ENCODE measurements around the gene IMMP2L.
"Not testable (repeated sequence)": the region's sequence is repeated elsewhere in the genome, so short reads cannot be mapped to it uniquely, and the experiment has no call there.

The IMMP2L gene

GRCh38 chr7:110938165-110938564, 624.1 kb downstream of the IMMP2L start:
- TF ChIP-seq CTCF (conservative IDR thresholded peaks at IDR 0.05), result no peak
- TF ChIP-seq ZFX (IDR thresholded peaks at IDR 0.05), result no peak
- H3K27ac ChIP-seq, result no peak overlapping the region

DNA sequence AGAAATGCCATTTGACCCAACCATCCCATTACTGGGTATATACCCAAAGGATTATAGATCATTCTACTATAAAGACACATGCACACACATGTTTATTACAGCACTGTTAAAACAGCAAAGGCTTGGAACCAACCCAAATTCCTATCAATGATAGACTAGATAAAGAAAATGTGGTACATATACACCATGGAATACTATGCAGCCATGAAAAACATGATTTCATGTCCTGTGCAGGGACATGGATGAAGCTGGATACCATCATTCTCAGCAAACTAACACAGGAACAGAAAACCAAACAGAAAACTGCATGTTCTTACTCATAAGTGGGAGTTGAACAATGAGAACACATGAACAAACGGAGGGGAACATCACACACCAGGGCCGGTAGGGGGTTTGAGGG, 625.6 kb downstream of the IMMP2L start:
- not testable (repeated sequence) for H3K27ac ChIP-seq

GRCh38 chr7:110929480-110930249, 632.6 kb downstream of the IMMP2L start:
- TF ChIP-seq ZFX (IDR thresholded peaks at IDR 0.05) (no peak), CTCF (conservative IDR thresholded peaks at IDR 0.05) (no peak)
- no peak overlapping the region for H3K27ac ChIP-seq

- H3K27ac ChIP-seq, result no peak overlapping the region
- TF ChIP-seq ZFX (IDR thresholded peaks at IDR 0.05) (no peak), CTCF (conservative IDR thresholded peaks at IDR 0.05) (no peak)
Observed at GRCh38 chr7:110922906-110923305, 639.4 kb downstream of the IMMP2L start.

DNA sequence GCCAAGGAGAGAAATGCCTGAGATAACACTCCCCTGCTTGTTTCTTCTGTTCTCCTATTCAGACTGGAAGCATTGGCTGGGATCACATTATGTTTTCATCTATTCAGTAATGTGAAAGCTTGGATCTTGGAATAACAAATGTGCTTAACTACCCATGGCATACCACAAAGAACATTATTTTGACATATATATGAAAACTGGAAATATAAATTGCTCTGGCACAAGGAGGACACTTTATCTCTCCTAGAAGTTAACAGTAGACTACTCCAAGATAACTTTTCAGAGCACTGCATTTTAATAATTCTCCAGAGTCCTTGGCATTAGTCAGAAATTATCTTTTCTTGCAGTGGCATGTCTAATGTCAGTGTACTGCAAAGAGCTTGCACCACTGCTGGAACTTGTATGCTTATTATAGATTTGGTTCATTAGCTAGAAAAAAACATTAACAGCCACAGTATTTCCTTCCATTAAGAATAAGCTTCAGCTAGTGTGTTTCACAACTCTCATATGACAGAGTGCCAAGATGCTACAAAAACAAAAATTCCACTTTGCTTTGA, 640.6 kb downstream of the IMMP2L start:
- TF ChIP-seq ZFX (IDR thresholded peaks at IDR 0.05) (no peak), CTCF (conservative IDR thresholded peaks at IDR 0.05) (no peak)

DNA sequence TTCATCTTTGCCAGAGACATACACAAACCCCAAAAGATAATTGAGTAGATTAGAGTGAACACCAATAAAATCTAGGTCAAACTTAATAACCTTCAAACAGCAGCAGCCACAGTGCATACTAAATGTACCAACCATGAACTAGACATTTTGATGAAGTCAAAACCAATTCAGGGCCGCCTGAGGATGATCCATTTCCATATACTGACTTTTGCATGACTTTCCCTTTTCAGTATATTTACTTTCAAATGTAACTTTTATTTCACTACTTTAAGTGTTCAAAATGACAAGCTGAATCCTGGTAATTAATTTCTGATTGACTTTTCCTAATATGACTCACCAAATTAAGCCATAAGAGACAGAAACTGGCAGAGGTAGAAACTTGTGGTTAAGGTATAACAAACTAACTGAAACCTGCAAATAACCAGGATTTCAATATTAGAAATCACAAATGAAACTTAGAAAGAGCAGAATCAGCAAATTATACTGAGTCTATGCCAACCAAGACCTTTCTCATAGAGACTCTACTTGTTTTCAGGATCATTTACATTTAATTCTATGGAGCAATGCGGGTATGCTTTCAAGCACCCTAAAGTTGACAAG, 643.2 kb downstream of the IMMP2L start:
- TF ChIP-seq ZFX (IDR thresholded peaks at IDR 0.05) (no peak), CTCF (conservative IDR thresholded peaks at IDR 0.05) (no peak)
- no peak overlapping the region for H3K27ac ChIP-seq

More for the DNA sequence above, 640.6 kb downstream of the IMMP2L start:
- H3K27ac ChIP-seq, result no peak overlapping the region

- TF ChIP-seq ZFX (IDR thresholded peaks at IDR 0.05), result no peak
- TF ChIP-seq CTCF (conservative IDR thresholded peaks at IDR 0.05), result no peak
Observed at GRCh38 chr7:110914263-110914662, 648.0 kb downstream of the IMMP2L start.

More at GRCh38 chr7:110914263-110914662, 648.0 kb downstream of the IMMP2L start:
- H3K27ac ChIP-seq, result no peak overlapping the region

All from C4-2B (cell line).